K562 (cell line): ENCODE data around the gene TMC5. TPM values are rescaled to one million over a fixed set of nuclear protein-coding genes. Genes with fewer than 3 reads are reported as not detected.

Experiments used
- ARID2 ChIP-seq: fragments of 450-650 bp; IDR thresholded peaks from 2 replicates; pipeline ENCODE4 v1.6.1; 2017; ENCODE audit warnings: antibody characterized with exemption, mild to moderate bottlenecking
- ASH1L ChIP-seq: fragments of 450-650 bp; IDR thresholded peaks from 2 replicates; pipeline ENCODE4 v1.6.1; 2018; ENCODE audit warnings: borderline replicate concordance, mild to moderate bottlenecking, low read depth; ENCODE audit not compliant: partially characterized antibody
- ATF7 ChIP-seq: fragments of 450-650 bp; IDR thresholded peaks from 2 replicates; pipeline ENCODE4 v1.7.1; 2014; ENCODE audit warnings: mild to moderate bottlenecking, moderate library complexity
- BCL6 ChIP-seq: fragments of 250-450 bp; sonication (Bioruptor Pico); IDR thresholded peaks from 2 replicates; pipeline ENCODE4 v1.4.0; 2020
- CREB1 ChIP-seq, 2 experiments: sonication (generic) in 1 of 2; formaldehyde crosslinking in 1 of 2; IDR thresholded peaks; 2 replicates each; pipeline versions ENCODE4 v1.6.1 to v1.8.0; 2012 to 2022; ENCODE audit warnings: inconsistent platforms in 1 of 2, mild to moderate bottlenecking in 1 of 2, missing genetic modification reagents in 1 of 2, moderate library complexity in 1 of 2
- CXXC5 ChIP-seq: fragments of 250-450 bp; sonication (Bioruptor Pico); IDR thresholded peaks from 2 replicates; pipeline ENCODE4 v1.8.0; 2022; ENCODE audit warnings: inconsistent platforms, mild to moderate bottlenecking, moderate library complexity
- GTF2A2 ChIP-seq: IDR thresholded peaks from 2 replicates; pipeline ENCODE4 v1.6.1; 2016; ENCODE audit warnings: mild to moderate bottlenecking, missing genetic modification characterization, missing compliant biosample characterization
- HSF4 ChIP-seq: fragments of 250-450 bp; sonication (Bioruptor Pico); IDR thresholded peaks from 2 replicates; pipeline ENCODE4 v2.1.2; 2022; ENCODE audit warnings: mild to moderate bottlenecking, moderate library complexity, borderline replicate concordance
- KDM2B ChIP-seq: fragments of 250-450 bp; sonication (Bioruptor Pico); IDR thresholded peaks from 2 replicates; pipeline ENCODE4 v1.8.0; 2021; ENCODE audit warnings: mild to moderate bottlenecking, moderate library complexity
- KDM5B ChIP-seq: fragments of 200-600 bp; sonication (generic); IDR thresholded peaks from 2 replicates; pipeline ENCODE4 v1.6.1; 2012; ENCODE audit warnings: low read depth, mild to moderate bottlenecking, moderate library complexity, low read length, control low read depth, inconsistent platforms; ENCODE audit not compliant: insufficient replicate concordance
- MYNN ChIP-seq, 2 experiments: sonication (generic); formaldehyde crosslinking in 1 of 2; IDR thresholded peaks; 2 replicates each; pipeline versions ENCODE4 v1.5.0 to v1.6.1; 2016 to 2020; ENCODE audit warnings: antibody characterized with exemption in 1 of 2, missing genetic modification reagents in 1 of 2
- NFRKB ChIP-seq: fragments of 450-650 bp; IDR thresholded peaks from 2 replicates; pipeline ENCODE4 v1.6.1; 2016; ENCODE audit warnings: low read depth
- POLR2A ChIP-seq: fragments of 450-650 bp; conservative IDR thresholded peaks from 2 replicates; pipeline ENCODE4 v1.6.1; 2016
- RBBP5 ChIP-seq: fragments of 200-600 bp; sonication (generic); IDR thresholded peaks from 2 replicates; pipeline ENCODE4 v1.6.1; 2012; ENCODE audit warnings: borderline replicate concordance, mild to moderate bottlenecking, low read length, control low read depth, inconsistent platforms; ENCODE audit not compliant: insufficient read depth, poor library complexity, severe bottlenecking
- SP1 ChIP-seq: sonication (generic); formaldehyde crosslinking; IDR thresholded peaks from 2 replicates; pipeline ENCODE4 v1.8.1; 2022; ENCODE audit warnings: mild to moderate bottlenecking, missing genetic modification reagents
- TAL1 ChIP-seq: fragments of 450-650 bp; IDR thresholded peaks from 2 replicates; pipeline ENCODE4 v1.6.1; 2016; ENCODE audit warnings: mild to moderate bottlenecking
- TBP ChIP-seq: optimal IDR thresholded peaks from 2 replicates; pipeline ENCODE3; 2011; ENCODE audit warnings: low read depth, low read length, improper control_type of control experiment
- ZNF121 ChIP-seq: sonication (generic); formaldehyde crosslinking; conservative IDR thresholded peaks from 2 replicates; pipeline ENCODE4 v1.8.0; 2022; ENCODE audit warnings: missing genetic modification reagents
- ZNF408 ChIP-seq: fragments of 250-450 bp; sonication (Bioruptor Pico); IDR thresholded peaks from 2 replicates; pipeline ENCODE4 v1.4.0; 2020; ENCODE audit warnings: low read depth, mild to moderate bottlenecking, moderate library complexity
- polyA plus RNA-seq, 8 experiments: library from polyadenylated mRNA; depleted of rRNA in 4 of 8; stranded (reverse) in 5 of 8; unstranded in 3 of 8; fragments of >200 nt; fragmentation: Nextera tagmentation in 2 of 8; fragmentation: Illumina TruSeq in 1 of 8; extraction: Ambion mirVana in 2 of 8; extraction: Trizol in 1 of 8; gene quantifications; 2 replicates each; pipeline versions ENCODE4 v1.2.1 to v1.2.3, GENCODE V29; 2011 to 2014; ENCODE audit warnings: inconsistent platforms in 1 of 8, missing spikeins in 1 of 8
- total RNA-seq, 7 experiments: library from RNA; depleted of rRNA in 6 of 7; stranded (reverse); fragments of >200 nt in 6 of 7; fragmentation: Illumina TruSeq in 2 of 7; extraction: Trizol in 2 of 7; gene quantifications; 2 replicates each; pipeline versions ENCODE4 v1.2.1 to v1.2.3, GENCODE V29; 2011 to 2021; ENCODE audit warnings: low replicate concordance in 1 of 7
- TF ChIP-seq, protein P1 (sequence below), 3 experiments: fragments of 200-800 bp in 1 of 3; fragments of 250-450 bp in 1 of 3; fragments of 450-650 bp in 1 of 3; sonication (Bioruptor Pico) in 1 of 3; sonication (Bioruptor generic) in 1 of 3; formaldehyde crosslinking in 1 of 3; IDR thresholded peaks; 2 replicates each; pipeline versions ENCODE4 v1.6.1 to v1.8.0; 2016 to 2022; ENCODE audit warnings: mild to moderate bottlenecking in 2 of 3, missing genetic modification characterization in 2 of 3, missing compliant biosample characterization in 1 of 3, moderate library complexity in 1 of 3
- TF ChIP-seq, protein P2 (sequence below): fragments of 450-650 bp; formaldehyde crosslinking; IDR thresholded peaks from 2 replicates; pipeline ENCODE4 v1.4.0; 2020; ENCODE audit warnings: mild to moderate bottlenecking, moderate library complexity
- TF ChIP-seq, protein P3 (sequence below): sonication (generic); formaldehyde crosslinking; IDR thresholded peaks from 2 replicates; pipeline ENCODE4 v1.8.1; 2023; ENCODE audit warnings: mild to moderate bottlenecking, missing genetic modification reagents, moderate library complexity

The TMC5 gene
- total and polyA plus RNA-seq, 9 of the 15 experiments (the other 6 are each of a cell fraction or from before 2014, with no cell fraction given) = 0.83 to 2.6 (median 1.6) TPM

DNA sequence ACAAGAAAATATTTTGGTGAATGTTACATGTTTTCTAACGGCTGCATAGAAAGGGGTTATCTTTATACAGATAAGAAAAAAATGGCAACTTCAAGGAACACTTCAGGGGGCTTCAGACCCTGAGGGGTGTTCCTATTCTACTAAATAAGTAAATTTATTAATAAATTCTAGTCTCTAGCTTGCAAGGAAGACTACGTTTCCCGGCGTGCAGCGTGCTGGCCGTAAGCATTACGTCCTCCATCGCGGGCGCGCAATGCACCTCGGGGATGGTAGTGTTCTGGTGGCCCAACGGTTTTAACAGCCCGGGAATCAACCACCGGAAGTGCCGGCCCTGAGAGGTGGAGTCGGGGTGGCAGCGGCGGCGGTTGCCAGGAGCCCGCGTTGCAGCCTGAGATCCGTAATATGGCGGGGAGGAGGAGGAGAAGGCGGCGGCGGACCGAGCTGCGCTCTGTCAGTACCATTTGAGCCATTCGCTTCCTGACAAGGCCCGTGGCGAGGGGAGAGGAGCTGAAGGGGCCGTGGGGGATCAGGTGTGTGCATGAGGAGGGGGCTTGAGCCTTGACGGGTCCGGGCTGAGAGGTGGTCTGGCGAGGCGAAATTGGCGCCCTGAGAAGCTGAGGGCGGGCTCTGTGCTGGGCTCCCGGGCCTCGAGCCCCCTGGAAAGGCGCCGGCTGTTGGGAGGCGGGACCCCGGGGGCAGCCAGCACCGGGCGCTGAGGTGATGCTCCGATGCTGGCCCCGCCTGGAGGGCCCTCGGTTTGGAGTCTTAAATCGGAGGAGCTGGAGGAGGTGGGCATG, 106.1 kb downstream of the TMC5 start, which contains the start of gene CCP110 (continued):
- TF ChIP-seq, protein P1, sequence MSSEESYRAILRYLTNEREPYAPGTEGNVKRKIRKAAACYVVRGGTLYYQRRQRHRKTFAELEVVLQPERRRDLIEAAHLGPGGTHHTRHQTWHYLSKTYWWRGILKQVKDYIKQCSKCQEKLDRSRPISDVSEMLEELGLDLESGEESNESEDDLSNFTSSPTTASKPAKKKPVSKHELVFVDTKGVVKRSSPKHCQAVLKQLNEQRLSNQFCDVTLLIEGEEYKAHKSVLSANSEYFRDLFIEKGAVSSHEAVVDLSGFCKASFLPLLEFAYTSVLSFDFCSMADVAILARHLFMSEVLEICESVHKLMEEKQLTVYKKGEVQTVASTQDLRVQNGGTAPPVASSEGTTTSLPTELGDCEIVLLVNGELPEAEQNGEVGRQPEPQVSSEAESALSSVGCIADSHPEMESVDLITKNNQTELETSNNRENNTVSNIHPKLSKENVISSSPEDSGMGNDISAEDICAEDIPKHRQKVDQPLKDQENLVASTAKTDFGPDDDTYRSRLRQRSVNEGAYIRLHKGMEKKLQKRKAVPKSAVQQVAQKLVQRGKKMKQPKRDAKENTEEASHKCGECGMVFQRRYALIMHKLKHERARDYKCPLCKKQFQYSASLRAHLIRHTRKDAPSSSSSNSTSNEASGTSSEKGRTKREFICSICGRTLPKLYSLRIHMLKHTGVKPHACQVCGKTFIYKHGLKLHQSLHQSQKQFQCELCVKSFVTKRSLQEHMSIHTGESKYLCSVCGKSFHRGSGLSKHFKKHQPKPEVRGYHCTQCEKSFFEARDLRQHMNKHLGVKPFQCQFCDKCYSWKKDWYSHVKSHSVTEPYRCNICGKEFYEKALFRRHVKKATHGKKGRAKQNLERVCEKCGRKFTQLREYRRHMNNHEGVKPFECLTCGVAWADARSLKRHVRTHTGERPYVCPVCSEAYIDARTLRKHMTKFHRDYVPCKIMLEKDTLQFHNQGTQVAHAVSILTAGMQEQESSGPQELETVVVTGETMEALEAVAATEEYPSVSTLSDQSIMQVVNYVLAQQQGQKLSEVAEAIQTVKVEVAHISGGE (CRISPR knock-in tag; IDR thresholded peaks at IDR 0.05) = peak in 1 of 3 experiments; percentile 91; a peak in 3 of 6 replicates
- TF ChIP-seq ZNF408 (CRISPR knock-in tag) = no peak
- TF ChIP-seq, protein P2, sequence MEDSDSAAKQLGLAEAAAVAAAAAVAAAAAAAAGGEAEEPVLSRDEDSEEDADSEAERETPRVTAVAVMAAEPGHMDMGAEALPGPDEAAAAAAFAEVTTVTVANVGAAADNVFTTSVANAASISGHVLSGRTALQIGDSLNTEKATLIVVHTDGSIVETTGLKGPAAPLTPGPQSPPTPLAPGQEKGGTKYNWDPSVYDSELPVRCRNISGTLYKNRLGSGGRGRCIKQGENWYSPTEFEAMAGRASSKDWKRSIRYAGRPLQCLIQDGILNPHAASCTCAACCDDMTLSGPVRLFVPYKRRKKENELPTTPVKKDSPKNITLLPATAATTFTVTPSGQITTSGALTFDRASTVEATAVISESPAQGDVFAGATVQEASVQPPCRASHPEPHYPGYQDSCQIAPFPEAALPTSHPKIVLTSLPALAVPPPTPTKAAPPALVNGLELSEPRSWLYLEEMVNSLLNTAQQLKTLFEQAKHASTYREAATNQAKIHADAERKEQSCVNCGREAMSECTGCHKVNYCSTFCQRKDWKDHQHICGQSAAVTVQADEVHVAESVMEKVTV (CRISPR knock-in tag) = no peak
- TF ChIP-seq KDM2B (CRISPR knock-in tag) = no peak
- no peak for TF ChIP-seq ZNF121 (CRISPR knock-in tag)
- peak; percentile 88 for TF ChIP-seq CXXC5
- TF ChIP-seq GTF2A2 (tag) = no peak
- TF ChIP-seq KDM5B = peak; percentile 48
- no peak for TF ChIP-seq SP1 (CRISPR knock-in tag)
- TF ChIP-seq ATF7 = peak; percentile 93
- peak; percentile 83 for TF ChIP-seq POLR2A
- TF ChIP-seq BCL6 (CRISPR knock-in tag) = no peak
- 0 out of 2 replicates have a peak, but pooled peaks have one; percentile 33 for TF ChIP-seq NFRKB
- peak; percentile 95 for TF ChIP-seq CREB1 (IDR thresholded peaks at IDR 0.05)
- peak; percentile 88 for TF ChIP-seq CREB1 (CRISPR knock-in tag; IDR thresholded peaks at IDR 0.05)
- TF ChIP-seq, protein P3, sequence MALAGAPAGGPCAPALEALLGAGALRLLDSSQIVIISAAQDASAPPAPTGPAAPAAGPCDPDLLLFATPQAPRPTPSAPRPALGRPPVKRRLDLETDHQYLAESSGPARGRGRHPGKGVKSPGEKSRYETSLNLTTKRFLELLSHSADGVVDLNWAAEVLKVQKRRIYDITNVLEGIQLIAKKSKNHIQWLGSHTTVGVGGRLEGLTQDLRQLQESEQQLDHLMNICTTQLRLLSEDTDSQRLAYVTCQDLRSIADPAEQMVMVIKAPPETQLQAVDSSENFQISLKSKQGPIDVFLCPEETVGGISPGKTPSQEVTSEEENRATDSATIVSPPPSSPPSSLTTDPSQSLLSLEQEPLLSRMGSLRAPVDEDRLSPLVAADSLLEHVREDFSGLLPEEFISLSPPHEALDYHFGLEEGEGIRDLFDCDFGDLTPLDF (CRISPR knock-in tag) = 0 out of 2 replicates have a peak, but pooled peaks have one; percentile 55
- TF ChIP-seq TBP = peak; percentile 68
- TF ChIP-seq ASH1L = peak; percentile 57
- TF ChIP-seq TAL1 = no peak
- peak; percentile 44; the same call in 1 of the 2 replicates for TF ChIP-seq MYNN (IDR thresholded peaks at IDR 0.05)
- no peak for TF ChIP-seq MYNN (CRISPR knock-in tag; IDR thresholded peaks at IDR 0.05)
- peak; percentile 73 for TF ChIP-seq RBBP5
- no peak for TF ChIP-seq ARID2
- no peak for TF ChIP-seq HSF4
